DMS53 treated with DMSO at 0.1 percent for 48 hours (cell line): ENCODE results near the gene CCL4.

Experiments used
- DNase-seq: peaks from one replicate; lab custom pipeline; 2025; ENCODE audit not compliant: unreplicated experiment; lab: John Stamatoyannopoulos, UW

The CCL4 gene

GRCh38 chr17:36142806-36143205, 39.2 kb downstream of the CCL4 start:
- DNase-seq, result no peak

GRCh38 chr17:36144014-36144413, 40.4 kb downstream of the CCL4 start:
- no peak for DNase-seq

- no peak for DNase-seq
Observed at GRCh38 chr17:36144981-36145729, 41.5 kb downstream of the CCL4 start.

GRCh38 chr17:36147601-36148000, 44.0 kb downstream of the CCL4 start:
- DNase-seq, result no peak

GRCh38 chr17:36148559-36149295, 45.1 kb downstream of the CCL4 start:
- DNase-seq, result peak; percentile 59

GRCh38 chr17:36149296-36149820, 45.7 kb downstream of the CCL4 start:
- no peak for DNase-seq

GRCh38 chr17:36151891-36152638, 48.4 kb downstream of the CCL4 start:
- no peak for DNase-seq

- no peak for DNase-seq
Observed at GRCh38 chr17:36152639-36153120, 49.1 kb downstream of the CCL4 start.

GRCh38 chr17:36153895-36154610, 50.4 kb downstream of the CCL4 start:
- DNase-seq, result no peak
